H1 (cell line): ENCODE measurements around the gene CDH6. TPM values are rescaled to one million over a fixed set of nuclear protein-coding genes. Genes with fewer than 3 reads are reported as not detected.

Source experiments
- CTCF ChIA-PET: fragments of 300-600 bp; sonication (Branson Sonifier 250); formaldehyde crosslinking; loops from one replicate; lab custom pipeline; 2021; ENCODE audit not compliant: partially characterized antibody; lab: Charles Lee
- POLR2A ChIA-PET: fragments of 300-600 bp; sonication (Branson Sonifier 250); formaldehyde crosslinking; loops from one replicate; lab custom pipeline; 2021; ENCODE audit warnings: inconsistent platforms; ENCODE audit not compliant: partially characterized antibody; lab: Charles Lee
- DNase-seq, 2 experiments: peaks; one replicate each; pipeline versions ENCODE4 v3.0.0 to v3.0.0-alpha.2; 2010 to 2022; ENCODE audit warnings: low spot score in 2 of 2, low read depth in 1 of 2, mixed read lengths in 1 of 2
- FAIRE-seq: peaks from 2 replicates; lab custom pipeline; 2011; peaks lifted over from hg19 to GRCh38; lab: Jason Lieb, UNC
- H2AFZ ChIP-seq: 2 replicates; pipeline ENCODE4 v1.8.1; 2012; ENCODE audit warnings: low read length, inconsistent platforms
- H2AK5ac ChIP-seq: 2 replicates; pipeline ENCODE4 v1.6.1; 2013; ENCODE audit warnings: low read depth, low read length
- H2BK120ac ChIP-seq: replicated peaks from 2 replicates; pipeline ENCODE3; 2013; ENCODE audit warnings: low read depth, low read length, inconsistent platforms
- H2BK12ac ChIP-seq: 2 replicates; pipeline ENCODE4 v1.6.1; 2013; ENCODE audit warnings: low read depth, low read length
- H2BK15ac ChIP-seq: 2 replicates; pipeline ENCODE4 v1.6.1; 2013; ENCODE audit warnings: low read length
- H2BK20ac ChIP-seq: 2 replicates; pipeline ENCODE4 v1.6.1; 2013; ENCODE audit warnings: low read length
- H2BK5ac ChIP-seq: 2 replicates; pipeline ENCODE4 v1.6.1; 2013; ENCODE audit warnings: low read depth, low read length
- H3K14ac ChIP-seq: 2 replicates; pipeline ENCODE4 v1.6.1; 2013; ENCODE audit warnings: inconsistent platforms; ENCODE audit not compliant: insufficient read length
- H3K18ac ChIP-seq: 2 replicates; pipeline ENCODE4 v1.6.1; 2013; ENCODE audit warnings: low read length; ENCODE audit errors: extremely low read depth
- H3K23ac ChIP-seq: 2 replicates; pipeline ENCODE4 v1.6.1; 2013; ENCODE audit warnings: inconsistent platforms; ENCODE audit not compliant: insufficient read length
- H3K23me2 ChIP-seq: 2 replicates; pipeline ENCODE4 v1.6.1; 2013; ENCODE audit warnings: low read depth, low read length
- H3K27ac ChIP-seq: 2 replicates; pipeline ENCODE4 v1.6.1; 2011; ENCODE audit warnings: low read depth, low read length, inconsistent platforms
- H3K27me3 ChIP-seq, 4 experiments: replicated peaks in 1 of 4; 1 replicate in 1 of 4; 2 replicates in 3 of 4; pipeline versions ENCODE4 v1.6.1 to v1.8.1; 2011 to 2013; ENCODE audit warnings: low read length in 3 of 4, mild to moderate bottlenecking in 3 of 4, inconsistent platforms in 2 of 4, mixed read lengths in 2 of 4, moderate library complexity in 1 of 4; ENCODE audit not compliant: control insufficient read depth in 3 of 4, insufficient read depth in 3 of 4; ENCODE audit errors: extremely low read depth in 1 of 4
- H3K36me3 ChIP-seq, 4 experiments: 2 replicates each; pipeline versions ENCODE4 v1.6.1 to v1.8.1; 2011 to 2013; ENCODE audit warnings: mild to moderate bottlenecking in 4 of 4, low read length in 3 of 4, moderate library complexity in 2 of 4, control low read depth in 1 of 4, inconsistent platforms in 1 of 4; ENCODE audit not compliant: insufficient read depth in 4 of 4, control insufficient read depth in 2 of 4
- H3K4ac ChIP-seq: replicated peaks from 2 replicates; pipeline ENCODE3; 2013; ENCODE audit warnings: low read length, low read depth, mixed read lengths, inconsistent platforms; ENCODE audit not compliant: insufficient read length
- H3K4me1 ChIP-seq, 4 experiments: replicated peaks in 1 of 4; 1 replicate in 1 of 4; 2 replicates in 3 of 4; pipeline versions ENCODE4 v1.6.1 to v1.8.1; 2011 to 2013; ENCODE audit warnings: low read length in 3 of 4, inconsistent platforms in 2 of 4, mixed read lengths in 1 of 4; ENCODE audit not compliant: insufficient read depth in 4 of 4, control insufficient read depth in 3 of 4
- H3K4me2 ChIP-seq, 2 experiments: 2 replicates each; pipeline versions ENCODE4 v1.6.1 to v1.8.1; 2011 to 2013; ENCODE audit warnings: low read depth in 2 of 2, low read length in 2 of 2, control low read depth in 1 of 2, inconsistent platforms in 1 of 2, mild to moderate bottlenecking in 1 of 2; ENCODE audit not compliant: insufficient read depth in 1 of 2
- H3K4me3 ChIP-seq, 4 experiments: fragments of 200-600, 300-600 bp in 1 of 4; sonication (generic), shearing (Covaris generic), sonication (Bioruptor Twin) in 1 of 4; 2 replicates each; pipeline versions ENCODE4 v1.5.1 to v1.8.1; 2011 to 2016; ENCODE audit warnings: low read length in 4 of 4, low read depth in 3 of 4, control low read depth in 2 of 4, inconsistent platforms in 2 of 4, mild to moderate bottlenecking in 2 of 4, mixed read lengths in 1 of 4, moderate library complexity in 1 of 4; ENCODE audit not compliant: insufficient read depth in 2 of 4; ENCODE audit errors: extremely low read depth in 1 of 4
- H3K56ac ChIP-seq: replicated peaks from 2 replicates; pipeline ENCODE3; 2013; ENCODE audit warnings: low read depth, mild to moderate bottlenecking, mixed read lengths, low read length, inconsistent platforms; ENCODE audit not compliant: insufficient read length
- H3K79me1 ChIP-seq: 2 replicates; pipeline ENCODE4 v1.6.1; 2013; ENCODE audit warnings: low read depth, low read length, control low read depth
- H3K79me2 ChIP-seq, 2 experiments: 2 replicates each; pipeline versions ENCODE4 v1.6.1 to v1.8.1; 2012 to 2013; ENCODE audit warnings: low read length in 2 of 2, mild to moderate bottlenecking in 2 of 2, inconsistent platforms in 1 of 2; ENCODE audit not compliant: insufficient read depth in 2 of 2, control insufficient read depth in 1 of 2
- H3K9ac ChIP-seq, 4 experiments: replicated peaks in 1 of 4; 1 replicate in 1 of 4; 2 replicates in 3 of 4; pipeline versions ENCODE4 v1.6.1 to v1.8.1; 2011 to 2013; ENCODE audit warnings: low read depth in 3 of 4, low read length in 3 of 4, control low read depth in 2 of 4, mild to moderate bottlenecking in 2 of 4, moderate library complexity in 2 of 4, inconsistent platforms in 1 of 4; ENCODE audit errors: extremely low read depth in 1 of 4
- H3K9me3 ChIP-seq, 2 experiments: 2 replicates each; pipeline versions ENCODE4 v1.6.1 to v1.8.1; 2012 to 2013; ENCODE audit warnings: mild to moderate bottlenecking in 2 of 2, moderate library complexity in 2 of 2, control low read depth in 1 of 2, inconsistent platforms in 1 of 2, low read depth in 1 of 2, low read length in 1 of 2, mixed read lengths in 1 of 2; ENCODE audit not compliant: insufficient read depth in 2 of 2
- H4K20me1 ChIP-seq, 2 experiments: replicated peaks in 1 of 2; 2 replicates each; pipeline versions ENCODE3 to v1.8.1; 2011 to 2013; ENCODE audit warnings: inconsistent platforms in 2 of 2, low read length in 2 of 2, mild to moderate bottlenecking in 1 of 2; ENCODE audit not compliant: insufficient read depth in 2 of 2, control insufficient read depth in 1 of 2
- H4K5ac ChIP-seq: 2 replicates; pipeline ENCODE4 v1.6.1; 2013; ENCODE audit warnings: low read length, low read depth, mixed read lengths, inconsistent platforms; ENCODE audit not compliant: insufficient read length
- H4K8ac ChIP-seq: 2 replicates; pipeline ENCODE4 v1.8.0; 2013; ENCODE audit warnings: mild to moderate bottlenecking, moderate library complexity, low read length, inconsistent platforms; ENCODE audit not compliant: insufficient read depth; ENCODE audit errors: extremely low read depth
- H4K91ac ChIP-seq: replicated peaks from 2 replicates; pipeline ENCODE3; 2013; ENCODE audit warnings: low read length, mixed read lengths, inconsistent platforms; ENCODE audit not compliant: insufficient read length
- BRCA1 ChIP-seq: IDR thresholded peaks from 2 replicates; pipeline ENCODE4 v1.6.1; 2012; ENCODE audit warnings: low read depth, low read length, improper control_type of control experiment
- CREB1 ChIP-seq: IDR thresholded peaks from 2 replicates; pipeline ENCODE4 v1.6.1; 2012; ENCODE audit warnings: inconsistent platforms
- EZH2 ChIP-seq: fragments of 200-600 bp; sonication (generic); IDR thresholded peaks from 2 replicates; pipeline ENCODE4 v1.7.1; 2012; ENCODE audit warnings: low read depth, mild to moderate bottlenecking, moderate library complexity, low read length, inconsistent platforms; ENCODE audit not compliant: severe bottlenecking
- GTF2F1 ChIP-seq: IDR thresholded peaks from 2 replicates; pipeline ENCODE4 v1.6.1; 2012; ENCODE audit warnings: low read depth, low read length, improper control_type of control experiment, borderline replicate concordance
- HDAC6 ChIP-seq: IDR thresholded peaks from one replicate; pipeline ENCODE4 v1.7.1; 2012; ENCODE audit warnings: low read depth, mild to moderate bottlenecking, inconsistent platforms, low read length, moderate library complexity
- JUND ChIP-seq: IDR thresholded peaks from 2 replicates; pipeline ENCODE4 v1.6.1; 2011; ENCODE audit warnings: mild to moderate bottlenecking, improper control_type of control experiment, low read length
- KDM5A ChIP-seq: fragments of 200-600 bp; IDR thresholded peaks from 2 replicates; pipeline ENCODE4 v1.7.1; 2012; ENCODE audit warnings: mild to moderate bottlenecking, low read length, inconsistent platforms, mixed read lengths
- POLR2AphosphoS5 ChIP-seq: IDR thresholded peaks from 2 replicates; pipeline ENCODE4 v1.6.1; 2011; ENCODE audit warnings: low read depth, low read length
- RFX5 ChIP-seq: IDR thresholded peaks from 2 replicates; pipeline ENCODE4 v1.6.1; 2011; ENCODE audit warnings: low read depth, low read length, improper control_type of control experiment, borderline replicate concordance
- SP1 ChIP-seq: IDR thresholded peaks from 2 replicates; pipeline ENCODE4 v1.6.1; 2011; ENCODE audit warnings: low read depth, low read length
- TEAD4 ChIP-seq: IDR thresholded peaks from 2 replicates; pipeline ENCODE4 v1.6.1; 2012; ENCODE audit warnings: low read depth, low read length, inconsistent platforms, mixed read lengths
- polyA plus RNA-seq, 7 experiments: library from polyadenylated mRNA; depleted of rRNA in 3 of 7; stranded (reverse) in 5 of 7; unstranded in 2 of 7; fragments of >200 nt in 5 of 7; fragments of 200-250 nt in 2 of 7; gene quantifications; 1 replicate in 5 of 7; 2 replicates in 1 of 7; 4 replicates in 1 of 7; pipeline versions ENCODE4 v1.2.1 to v1.2.3, GENCODE V29; 2011 to 2013; ENCODE audit warnings: missing spikeins in 2 of 7, mixed read lengths in 2 of 7
- total RNA-seq: library from RNA; stranded (reverse); fragmentation: NEBNext Ultra II Directional; extraction: Animal tissue kit (Norgen Biotek cat#: 25700); gene quantifications from 2 replicates; pipeline ENCODE4 v1.2.1, GENCODE V29; 2021
- TF ChIP-seq, protein P1 (sequence below): IDR thresholded peaks from 2 replicates; pipeline ENCODE4 v1.6.1; 2011; ENCODE audit warnings: low read length, improper control_type of control experiment
- TF ChIP-seq, protein P2 (sequence below), 3 experiments: IDR thresholded peaks; 1 replicate in 2 of 3; 2 replicates in 1 of 3; pipeline versions ENCODE4 v1.5.1 to v1.6.1; 2011; ENCODE audit warnings: low read length in 3 of 3, mild to moderate bottlenecking in 3 of 3, inconsistent platforms in 2 of 3, low read depth in 1 of 3, moderate library complexity in 1 of 3; ENCODE audit not compliant: insufficient read depth in 1 of 3; ENCODE audit errors: control extremely low read depth in 1 of 3

The CDH6 gene
- total and polyA plus RNA-seq, 2 of the 8 experiments (the other 6 are each of a cell fraction or from before 2014, with no cell fraction given): 1.4 to 1.9 TPM

DNA sequence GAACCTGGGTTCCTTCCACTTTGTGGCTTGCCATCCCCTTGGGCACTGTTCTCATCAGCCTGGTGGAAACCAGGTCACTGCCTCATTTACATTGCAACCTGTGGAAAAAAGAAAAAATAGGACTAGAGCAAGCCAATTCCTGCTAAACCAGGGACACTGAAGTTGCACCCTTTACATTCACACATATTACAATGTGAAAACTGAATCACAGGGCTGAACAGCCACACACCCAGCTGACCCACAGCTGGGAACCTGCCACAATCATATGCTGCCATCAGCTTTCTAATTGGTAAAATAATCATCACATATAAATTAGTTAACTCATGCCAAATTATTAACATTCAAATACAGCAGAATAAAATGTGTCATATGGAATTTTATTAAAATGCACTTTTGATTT is 94.5 kb downstream of the CDH6 start:
- H4K20me1 ChIP-seq: no peaks in the 10 kb centered on the region
- H3K14ac ChIP-seq: no peak overlapping the region
- no peak overlapping the region for H3K9ac ChIP-seq
- no peak overlapping the region for H2AK5ac ChIP-seq
- no peak overlapping the region for H2BK15ac ChIP-seq
- no peak overlapping the region for H2BK20ac ChIP-seq
- H2AFZ ChIP-seq: no peak overlapping the region
- no peak overlapping the region for H2BK5ac ChIP-seq
- no peaks in the 10 kb centered on the region for H3K27me3 ChIP-seq
- no peak overlapping the region for H4K91ac ChIP-seq
- POLR2A ChIA-PET: no interaction called here
- no peak overlapping the region for H3K18ac ChIP-seq
- no peaks in the 10 kb centered on the region for H3K79me1 ChIP-seq
- no peak overlapping the region for H4K5ac ChIP-seq
- peaks cover 0 to 5% (median 0%) of the 10 kb centered on the region in 4 experiments; a peak in 1 of 7 replicates for H3K4me1 ChIP-seq
- no peaks in the 10 kb centered on the region; the same call in 1 of the 2 replicates for H3K23me2 ChIP-seq
- H3K9me3 ChIP-seq: no peaks in the 10 kb centered on the region
- no peak overlapping the region for H2BK120ac ChIP-seq
- no peak overlapping the region for H3K4me2 ChIP-seq
- H2BK12ac ChIP-seq: no peak overlapping the region
- CTCF ChIA-PET: no interaction called here
- no peak overlapping the region for H3K27ac ChIP-seq
- no peak overlapping the region for H3K23ac ChIP-seq
- DNase-seq: no peak
- H4K8ac ChIP-seq: no peak overlapping the region
- H3K4ac ChIP-seq: no peak overlapping the region
- H3K79me2 ChIP-seq: no peaks in the 10 kb centered on the region
- H3K36me3 ChIP-seq: no peaks in the 10 kb centered on the region
- no peak overlapping the region for H3K56ac ChIP-seq
- no peak overlapping the region for H3K4me3 ChIP-seq
- no peak for FAIRE-seq
- no peak for TF ChIP-seq CREB1
- TF ChIP-seq KDM5A: no peak
- no peak for TF ChIP-seq SP1
- no peak for TF ChIP-seq TEAD4
- TF ChIP-seq, protein P1, sequence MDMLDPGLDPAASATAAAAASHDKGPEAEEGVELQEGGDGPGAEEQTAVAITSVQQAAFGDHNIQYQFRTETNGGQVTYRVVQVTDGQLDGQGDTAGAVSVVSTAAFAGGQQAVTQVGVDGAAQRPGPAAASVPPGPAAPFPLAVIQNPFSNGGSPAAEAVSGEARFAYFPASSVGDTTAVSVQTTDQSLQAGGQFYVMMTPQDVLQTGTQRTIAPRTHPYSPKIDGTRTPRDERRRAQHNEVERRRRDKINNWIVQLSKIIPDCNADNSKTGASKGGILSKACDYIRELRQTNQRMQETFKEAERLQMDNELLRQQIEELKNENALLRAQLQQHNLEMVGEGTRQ: no peak
- TF ChIP-seq GTF2F1: no peak
- no peak for TF ChIP-seq EZH2
- no peak for TF ChIP-seq POLR2AphosphoS5
- TF ChIP-seq BRCA1: no peak
- no peak for TF ChIP-seq JUND
- no peak for TF ChIP-seq RFX5
- no peak for TF ChIP-seq HDAC6
- TF ChIP-seq, protein P2, sequence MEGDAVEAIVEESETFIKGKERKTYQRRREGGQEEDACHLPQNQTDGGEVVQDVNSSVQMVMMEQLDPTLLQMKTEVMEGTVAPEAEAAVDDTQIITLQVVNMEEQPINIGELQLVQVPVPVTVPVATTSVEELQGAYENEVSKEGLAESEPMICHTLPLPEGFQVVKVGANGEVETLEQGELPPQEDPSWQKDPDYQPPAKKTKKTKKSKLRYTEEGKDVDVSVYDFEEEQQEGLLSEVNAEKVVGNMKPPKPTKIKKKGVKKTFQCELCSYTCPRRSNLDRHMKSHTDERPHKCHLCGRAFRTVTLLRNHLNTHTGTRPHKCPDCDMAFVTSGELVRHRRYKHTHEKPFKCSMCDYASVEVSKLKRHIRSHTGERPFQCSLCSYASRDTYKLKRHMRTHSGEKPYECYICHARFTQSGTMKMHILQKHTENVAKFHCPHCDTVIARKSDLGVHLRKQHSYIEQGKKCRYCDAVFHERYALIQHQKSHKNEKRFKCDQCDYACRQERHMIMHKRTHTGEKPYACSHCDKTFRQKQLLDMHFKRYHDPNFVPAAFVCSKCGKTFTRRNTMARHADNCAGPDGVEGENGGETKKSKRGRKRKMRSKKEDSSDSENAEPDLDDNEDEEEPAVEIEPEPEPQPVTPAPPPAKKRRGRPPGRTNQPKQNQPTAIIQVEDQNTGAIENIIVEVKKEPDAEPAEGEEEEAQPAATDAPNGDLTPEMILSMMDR (IDR thresholded peaks at IDR 0.05; ENCODE audit: control extremely low read depth in 1 of 3, insufficient read depth in 1 of 3, low read depth in 1 of 3, low read length in 3 of 3): no peak
